Kasumi-1 (cell line): ENCODE data around the gene RASSF8.

Source experiments
- DNase-seq, 2 experiments: peaks; one replicate each; lab custom pipeline; 2025; lab: John Stamatoyannopoulos, UW

Gene RASSF8

GRCh38 chr12:26108915-26109314, 150.4 kb downstream of the RASSF8 start:
- DNase-seq = no peak

- DNase-seq = no peak
These were observed 150.9 kb downstream of the RASSF8 start for GRCh38 chr12:26109343-26109881.

GRCh38 chr12:26112232-26112631, 153.8 kb downstream of the RASSF8 start:
- DNase-seq = no peak

DNA sequence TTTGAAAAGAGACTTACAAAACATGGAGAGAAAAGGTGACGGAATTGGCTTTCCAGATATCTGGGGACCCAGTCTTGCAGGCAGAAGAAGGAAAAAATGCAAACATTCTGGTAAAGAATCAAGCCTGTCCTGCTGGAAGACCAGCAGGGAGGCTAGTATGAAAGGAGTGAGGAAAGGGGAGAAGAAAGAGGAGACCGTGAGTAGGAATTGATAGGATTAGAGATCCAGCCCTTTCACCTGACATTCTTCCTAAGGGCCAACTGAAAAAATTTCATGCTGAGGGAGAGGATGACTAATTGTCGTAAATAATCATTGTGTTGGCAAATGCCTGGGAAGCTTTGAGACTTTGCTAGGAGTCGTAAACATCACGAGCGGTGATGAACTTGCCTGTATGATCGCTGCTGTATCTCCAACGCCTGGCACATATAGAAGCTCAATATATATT, 154.2 kb downstream of the RASSF8 start:
- DNase-seq = no peak

GRCh38 chr12:26113181-26113654, 154.7 kb downstream of the RASSF8 start:
- DNase-seq = no peak

DNA sequence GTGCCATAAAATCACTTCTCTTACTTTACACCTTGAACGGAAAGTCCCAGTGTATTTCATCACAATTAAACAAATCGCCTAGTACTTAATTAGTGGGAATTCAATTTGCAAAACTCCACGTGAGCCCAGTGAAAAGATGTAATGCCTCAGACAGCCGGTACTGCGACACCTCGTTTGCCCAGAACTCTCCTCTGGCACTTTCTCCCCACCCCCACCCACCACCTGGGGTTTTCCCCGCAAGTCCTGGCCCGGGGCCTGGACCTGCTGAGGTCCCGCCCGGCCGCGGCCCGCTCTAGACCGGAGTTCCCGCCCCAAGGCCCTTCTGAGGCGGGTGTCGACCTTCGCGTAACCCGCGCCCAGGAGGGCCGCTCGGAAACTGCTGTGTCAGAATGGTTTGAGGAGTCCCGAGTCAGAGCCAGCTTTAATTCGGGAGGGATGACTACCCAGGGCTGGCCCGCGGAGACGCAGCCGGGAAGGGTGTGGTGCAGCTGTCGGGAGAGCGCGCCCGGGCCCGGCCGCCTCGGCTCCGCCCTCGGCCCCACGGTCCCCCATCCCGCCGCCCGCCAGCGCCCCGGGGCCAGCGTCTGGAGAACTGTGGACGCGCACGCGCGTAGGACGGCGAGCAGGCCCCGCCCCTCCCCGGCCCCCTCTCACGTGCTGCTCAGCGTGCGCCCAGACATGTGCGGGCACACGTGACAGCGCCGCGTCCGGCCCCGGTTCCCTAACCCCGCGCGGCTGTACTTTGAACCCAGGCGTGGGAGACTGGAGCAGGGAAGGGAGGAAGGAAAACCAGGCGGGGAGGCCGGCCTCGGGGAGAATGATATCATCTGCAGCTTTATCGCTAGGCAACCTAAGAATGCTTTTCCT, 155.6 kb downstream of the RASSF8 start:
- DNase-seq = peak; percentile 66 to 74

- no peak for DNase-seq
These were observed 156.4 kb downstream of the RASSF8 start for GRCh38 chr12:26114720-26115401.

DNA sequence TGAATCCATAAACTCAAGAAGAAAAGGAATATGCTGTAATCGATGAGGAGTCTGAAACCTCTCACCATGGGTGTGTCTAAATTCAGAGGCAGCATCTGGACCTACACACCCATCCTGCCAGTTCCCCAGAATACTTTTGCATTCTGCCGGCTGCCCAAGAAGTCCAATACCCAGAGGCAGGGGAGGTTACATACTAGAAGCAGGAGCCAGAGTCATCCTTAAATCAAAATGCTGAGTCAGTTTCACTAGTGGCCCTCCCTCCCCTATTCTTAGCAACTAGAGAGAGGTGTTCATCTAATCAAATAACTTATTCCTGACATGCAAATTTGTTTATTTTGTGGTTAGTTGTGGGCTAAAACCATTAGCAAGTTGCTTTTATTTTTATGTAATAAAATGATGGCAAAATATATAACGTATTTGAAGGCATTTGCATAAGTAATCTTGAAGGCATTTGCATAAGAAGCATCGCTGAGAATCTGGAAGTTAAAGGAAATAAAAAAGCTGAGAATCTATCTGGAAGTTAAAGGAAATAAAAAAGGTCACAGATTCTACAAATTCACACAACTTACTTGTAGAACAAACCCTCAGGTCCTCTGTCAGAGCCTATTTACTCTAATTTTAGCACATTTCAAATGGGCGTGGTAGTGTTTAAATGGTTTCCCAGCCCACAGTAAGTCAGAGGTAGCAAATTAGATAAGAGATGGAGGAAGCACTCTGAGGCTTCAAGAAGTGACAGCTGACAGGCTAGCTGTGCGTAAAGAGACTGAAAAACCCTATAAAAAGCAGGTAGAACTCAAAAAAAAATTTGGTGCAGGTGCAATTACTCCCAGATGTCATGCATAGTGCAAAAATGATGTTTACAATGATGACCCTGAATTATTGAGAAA, 158.6 kb downstream of the RASSF8 start:
- no peak for DNase-seq

- no peak for DNase-seq
These were observed 159.8 kb downstream of the RASSF8 start for GRCh38 chr12:26118308-26118707.

- DNase-seq = peak; percentile 76 to 88
These were observed 161.0 kb downstream of the RASSF8 start for GRCh38 chr12:26119391-26119989.

DNA sequence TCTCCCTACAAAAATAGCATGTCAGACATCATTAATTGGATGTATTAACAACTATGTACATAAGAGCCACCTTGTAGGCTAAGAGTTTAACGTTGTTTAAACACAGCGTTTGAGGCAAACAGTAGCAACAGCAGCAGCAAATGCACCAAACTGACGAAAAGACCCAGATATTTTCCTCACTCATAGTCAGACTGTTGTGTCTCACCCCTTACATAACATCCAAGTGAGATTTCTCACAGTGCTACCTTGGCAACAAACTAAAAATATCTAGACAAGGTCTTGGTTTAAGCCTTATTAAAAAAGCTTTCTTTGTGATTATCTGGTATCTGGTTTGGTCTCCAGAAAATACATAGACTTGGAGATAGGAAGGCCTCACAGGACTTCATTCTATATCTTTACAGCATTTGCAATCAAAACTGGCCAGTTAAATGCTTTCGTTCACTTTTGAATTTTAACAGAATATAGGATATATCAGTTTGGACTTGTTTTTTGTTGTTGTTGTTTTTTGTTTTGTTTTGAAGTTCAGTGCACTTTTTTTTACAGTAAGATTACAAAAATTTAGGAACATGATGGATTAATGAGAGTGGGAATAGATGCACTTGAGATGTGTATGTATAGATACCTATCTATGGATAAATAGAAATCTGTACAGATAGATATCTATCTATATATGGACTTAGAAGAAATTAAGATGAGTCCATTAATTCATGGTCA, 162.2 kb downstream of the RASSF8 start:
- DNase-seq = no peak

GRCh38 chr12:26121323-26122060, 163.0 kb downstream of the RASSF8 start:
- DNase-seq = peak in 1 of 2 experiments; percentile 15

DNA sequence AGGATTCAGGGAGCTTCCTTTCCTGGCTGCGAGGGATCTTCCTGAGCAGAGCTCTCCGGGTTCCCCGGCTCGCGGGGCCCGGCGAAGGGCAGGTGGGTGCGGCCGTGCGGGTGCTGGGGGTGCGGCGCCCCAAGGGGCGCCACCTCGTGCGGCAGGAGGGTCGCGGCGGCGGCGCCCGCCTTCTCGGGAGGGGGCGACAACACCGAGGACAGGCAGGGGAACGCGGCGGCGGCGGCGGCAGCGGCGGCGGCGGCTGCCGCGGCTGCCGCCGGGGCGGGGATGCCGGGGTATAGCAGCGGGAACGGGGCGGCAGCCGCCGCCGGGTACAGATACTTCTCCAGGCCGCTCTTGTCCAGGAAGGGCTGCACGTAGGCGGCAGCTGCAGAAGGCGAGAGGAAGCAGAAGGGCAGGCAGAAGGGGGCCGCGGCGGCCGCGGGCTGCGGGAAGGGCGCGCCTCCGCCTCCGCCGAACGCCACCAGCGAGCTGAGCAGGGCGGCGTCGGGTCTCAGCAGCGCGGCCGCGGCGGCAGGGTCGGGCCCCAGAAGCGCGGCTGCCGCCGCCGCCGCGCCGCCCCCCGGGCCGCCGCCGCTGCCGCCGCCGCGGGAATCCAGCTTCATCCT, 163.7 kb downstream of the RASSF8 start:
- peak; percentile 41 to 56 for DNase-seq

- peak; percentile 38 to 39 for DNase-seq
These were observed 164.4 kb downstream of the RASSF8 start for GRCh38 chr12:26122681-26123481.

- no peak for DNase-seq
These were observed 165.0 kb downstream of the RASSF8 start for GRCh38 chr12:26123482-26123980.

DNA sequence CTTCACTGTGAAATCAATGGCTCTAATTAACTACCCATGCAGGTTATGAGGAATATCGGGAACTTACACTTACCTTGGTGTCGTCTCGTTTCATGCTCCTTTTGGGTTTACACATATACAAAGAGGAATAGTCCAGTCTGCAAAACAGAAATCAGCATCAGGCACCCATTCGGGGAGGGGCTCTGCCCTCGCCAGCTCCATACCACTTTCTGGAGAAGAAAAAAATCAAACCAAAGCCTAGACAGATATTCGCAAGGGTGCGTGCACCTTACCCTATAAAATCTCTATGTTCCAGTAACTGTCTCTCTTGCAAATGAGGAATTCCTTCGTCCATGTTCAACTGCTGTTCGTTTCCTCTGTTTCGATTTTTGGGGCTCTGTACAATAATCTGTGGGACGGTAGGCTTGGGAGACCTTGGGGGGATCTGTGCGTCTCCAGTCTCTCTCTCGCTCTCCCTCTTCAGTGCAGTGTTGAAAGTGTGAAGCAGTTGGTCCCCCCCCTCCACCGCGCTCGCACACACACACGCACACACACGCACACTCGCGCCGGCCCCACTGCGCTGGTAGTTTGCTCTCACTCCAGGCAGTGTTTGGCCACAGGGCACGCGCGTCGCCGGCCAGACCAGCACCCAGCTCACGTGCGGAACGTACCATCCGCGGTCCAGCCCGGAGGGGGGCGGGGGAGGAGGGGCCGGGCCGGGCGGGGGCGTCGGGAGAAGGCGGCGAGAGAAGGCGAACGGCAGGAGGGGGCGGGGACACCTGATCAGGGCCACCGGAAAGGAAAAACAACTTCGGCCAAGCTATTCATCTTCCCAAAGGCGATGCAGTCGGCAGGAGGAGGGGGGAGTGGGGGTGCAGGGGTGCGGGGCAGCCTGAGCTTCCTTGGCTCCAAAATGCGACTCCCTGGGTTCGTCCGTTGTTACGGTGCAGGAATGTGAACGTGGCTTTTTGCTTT, 166.2 kb downstream of the RASSF8 start, which contains the start of gene BHLHE41:
BHLHE41 (minus strand) TSS at position 592 of the 954 bp plus-strand sequence; CDS start at position 334, 258 bp downstream.
- no peak for DNase-seq
